CD8-positive, alpha-beta memory T cell (primary cell): Measurements from ENCODE around the gene CTBP1. TPM values are rescaled to one million over a fixed set of nuclear protein-coding genes. Genes with fewer than 3 reads are reported as not detected.
A peak's percentile ranks its signal among the peaks of the same experiment; 100 is the strongest.

Experiments
- CTCF ChIA-PET: fragments of 350-600 bp; sonication (Branson Sonifier 250); formaldehyde crosslinking; loops from one replicate; lab custom pipeline; 2021; ENCODE audit warnings: antibody characterized with exemption; lab: Charles Lee
- POLR2A ChIA-PET: fragments of 350-600 bp; sonication (Branson Sonifier 250); formaldehyde crosslinking; loops from one replicate; lab custom pipeline; 2021; ENCODE audit warnings: antibody characterized with exemption; lab: Charles Lee
- DNase-seq, 5 donors: peaks; one replicate each; pipeline versions ENCODE4 v3.0.0 to v3.0.0-alpha.2; 2020 to 2022; ENCODE audit warnings: mixed read lengths in 1 of 5
- H3K27ac ChIP-seq: one replicate; pipeline ENCODE4 v1.7.0; 2013; ENCODE audit warnings: low read depth, mild to moderate bottlenecking, low read length, moderate library complexity
- H3K27me3 ChIP-seq: 2 replicates; pipeline ENCODE4 v1.7.0; 2013; ENCODE audit warnings: low read length, mild to moderate bottlenecking; ENCODE audit not compliant: insufficient read depth, poor library complexity, severe bottlenecking
- H3K36me3 ChIP-seq: 2 replicates; pipeline ENCODE4 v1.7.0; 2013; ENCODE audit warnings: mild to moderate bottlenecking, low read length, moderate library complexity; ENCODE audit not compliant: insufficient read depth
- H3K4me1 ChIP-seq: 2 replicates; pipeline ENCODE4 v1.7.0; 2013; ENCODE audit warnings: mild to moderate bottlenecking, low read length, moderate library complexity; ENCODE audit not compliant: insufficient read depth
- H3K4me3 ChIP-seq: 2 replicates; pipeline ENCODE4 v1.7.0; 2013; ENCODE audit warnings: mild to moderate bottlenecking, low read length
- H3K9me3 ChIP-seq: 2 replicates; pipeline ENCODE4 v1.7.0; 2013; ENCODE audit warnings: mild to moderate bottlenecking, low read length
- H3K27ac Mint-ChIP-seq, 8 donors: one replicate each; pipeline ENCODE4 v1.8.0; 2020 to 2021; ENCODE audit warnings: mixed read lengths in 8 of 8, mild to moderate bottlenecking in 6 of 8, inconsistent platforms in 3 of 8, moderate library complexity in 3 of 8
- H3K27me3 Mint-ChIP-seq, 2 donors: one replicate each; pipeline ENCODE4 v1.8.0; 2020 to 2021; ENCODE audit warnings: mixed read lengths in 2 of 2, mild to moderate bottlenecking in 1 of 2, moderate library complexity in 1 of 2
- H3K36me3 Mint-ChIP-seq, 3 donors: one replicate each; pipeline ENCODE4 v1.8.0; 2020 to 2021; ENCODE audit warnings: mixed read lengths in 3 of 3, inconsistent platforms in 1 of 3, mild to moderate bottlenecking in 1 of 3
- H3K4me1 Mint-ChIP-seq, 3 donors: one replicate each; pipeline ENCODE4 v1.8.0; 2020 to 2021; ENCODE audit warnings: mixed read lengths in 3 of 3, inconsistent platforms in 1 of 3, mild to moderate bottlenecking in 1 of 3
- H3K4me3 Mint-ChIP-seq, 7 donors: one replicate each; pipeline ENCODE4 v1.8.0; 2020 to 2021; ENCODE audit warnings: mixed read lengths in 7 of 7, mild to moderate bottlenecking in 6 of 7, moderate library complexity in 4 of 7, inconsistent platforms in 2 of 7
- H3K9me3 Mint-ChIP-seq, 5 donors: one replicate each; pipeline ENCODE4 v1.8.0; 2020 to 2022; ENCODE audit warnings: mixed read lengths in 5 of 5, mild to moderate bottlenecking in 3 of 5, moderate library complexity in 2 of 5, inconsistent platforms in 1 of 5
- polyA plus RNA-seq: library from polyadenylated mRNA; unstranded; fragments of 300-500 nt; fragmentation: Illumina TruSeq; gene quantifications from one replicate; pipeline ENCODE4 v1.2.3, GENCODE V29; 2021
- total RNA-seq, 2 experiments: library from RNA; stranded (reverse); gene quantifications; one replicate each; pipeline ENCODE4 v1.2.3, GENCODE V29; 2021

The CTBP1 gene
- total and polyA plus RNA-seq, 3 experiments from 2014 or later, result 88.1 to 149 (median 139) TPM

DNA sequence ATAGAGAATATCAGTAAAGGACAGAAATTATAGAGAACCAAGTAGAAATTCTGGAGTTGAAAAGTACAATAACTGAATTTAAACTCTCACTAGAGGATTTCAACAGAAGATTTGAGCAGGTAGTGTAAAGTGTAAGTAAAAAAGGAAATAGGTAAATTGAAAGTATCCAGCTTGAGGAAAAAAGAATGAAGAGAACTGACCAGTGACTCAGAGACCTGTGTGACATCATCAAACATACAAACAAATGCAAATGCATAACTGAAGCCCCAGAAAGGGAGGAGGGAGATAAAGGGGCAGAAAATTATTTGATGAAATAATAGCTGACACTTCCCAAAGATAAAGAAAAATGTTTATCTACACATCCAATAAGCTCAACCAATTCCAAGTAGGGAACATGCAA, 68.3 kb downstream of the CTBP1 start:
- ChIA-PET CTCF (interaction anchor here (1.6 to 1.7 kb wide), 2 partner anchors 13 to 14 kb away, joined by 4 to 5 read pairs; no protein-coding TSS in a partner anchor), POLR2A (no interaction called here)
- Histone ChIP-seq H3K27me3 (no peaks in the 10 kb centered on the region), H3K27ac (no peak overlapping the region), H3K4me1 (peaks cover 33% of the 10 kb centered on the region), H3K4me3 (no peak overlapping the region), H3K9me3 (no peaks in the 10 kb centered on the region), H3K36me3 (no peaks in the 10 kb centered on the region)
- Mint-ChIP-seq H3K4me3 (peak overlapping the region in 1 of 7 donors; percentile 52), H3K4me1 (peaks cover 61 to 77% (median 62%) of the 10 kb centered on the region in 3 donors), H3K27ac (peak overlapping the region in 2 of 8 donors; percentile 15 to 74), H3K36me3 (peaks cover 7 to 20% (median 11%) of the 10 kb centered on the region in 3 donors), H3K9me3 (peaks cover 0 to 18% (median 9%) of the 10 kb centered on the region in 5 donors), H3K27me3 (peaks cover 0 to 4% of the 10 kb centered on the region in 2 donors)
- DNase-seq, result no peak

DNA sequence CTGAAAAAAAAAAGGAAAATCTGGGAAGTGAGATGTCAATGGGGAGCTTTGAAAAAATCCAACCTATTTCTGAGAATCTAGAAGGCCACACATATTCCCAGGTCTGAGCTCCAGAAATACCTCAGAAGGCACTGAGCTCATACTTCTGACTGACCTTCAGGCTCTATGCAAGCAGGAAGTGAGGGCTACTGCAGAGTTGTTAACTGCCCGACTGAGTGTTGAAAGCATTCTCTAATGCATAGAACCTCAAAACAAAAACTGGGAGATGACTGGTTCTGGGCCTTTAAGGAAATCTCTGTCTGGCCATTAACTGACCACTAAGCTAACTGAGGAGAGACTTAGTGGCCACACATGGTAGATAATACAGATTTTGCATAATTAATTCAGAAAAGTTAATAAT, 69.0 kb downstream of the CTBP1 start:
- no peak for DNase-seq
- H3K4me3 ChIP-seq, result no peak overlapping the region
- H3K4me1 ChIP-seq, result peaks cover 33% of the 10 kb centered on the region
- H3K27me3 ChIP-seq, result no peaks in the 10 kb centered on the region
- Mint-ChIP-seq H3K9me3 (peaks cover 0 to 18% (median 9%) of the 10 kb centered on the region in 5 donors), H3K4me1 (peaks cover 60 to 74% (median 60%) of the 10 kb centered on the region in 3 donors), H3K27me3 (peaks cover 0 to 4% of the 10 kb centered on the region in 2 donors), H3K36me3 (peaks cover 7 to 20% (median 11%) of the 10 kb centered on the region in 3 donors), H3K27ac (peak overlapping the region in 2 of 8 donors; percentile 14 to 74), H3K4me3 (peak overlapping the region in 2 of 7 donors; percentile 8 to 23)
- H3K36me3 ChIP-seq, result no peaks in the 10 kb centered on the region
- CTCF ChIA-PET, result interaction anchor here (1.6 to 1.7 kb wide), 2 partner anchors 12 to 14 kb away, joined by 4 to 5 read pairs; no protein-coding TSS in a partner anchor
- POLR2A ChIA-PET, result no interaction called here
- no peaks in the 10 kb centered on the region for H3K9me3 ChIP-seq
- H3K27ac ChIP-seq, result no peak overlapping the region

DNA sequence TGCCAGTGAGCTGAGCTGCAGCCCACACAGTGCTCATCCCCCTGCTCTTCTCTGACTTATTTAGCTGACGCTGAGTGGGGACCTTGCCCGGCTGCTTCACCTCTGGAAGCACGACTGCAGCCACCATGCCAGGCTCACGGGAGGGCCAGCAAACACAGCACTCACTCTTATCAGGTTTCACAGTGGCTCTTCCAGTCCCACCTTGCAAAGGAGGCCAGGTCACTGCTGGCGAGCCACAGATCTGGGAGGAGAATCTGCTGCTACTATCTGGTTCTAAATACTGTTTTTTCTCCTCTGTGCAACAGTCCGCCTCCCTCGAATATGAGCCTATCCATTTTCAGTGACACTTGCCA, 69.9 kb downstream of the CTBP1 start:
- Mint-ChIP-seq H3K4me1 (peaks cover 55 to 66% (median 56%) of the 10 kb centered on the region in 3 donors), H3K36me3 (peaks cover 7 to 20% (median 11%) of the 10 kb centered on the region in 3 donors), H3K27me3 (peaks cover 0 to 4% of the 10 kb centered on the region in 2 donors), H3K27ac (no peak overlapping the region), H3K9me3 (peaks cover 0 to 18% (median 9%) of the 10 kb centered on the region in 5 donors), H3K4me3 (peak overlapping the region in 4 of 7 donors; percentile 26 to 50 (median 36))
- DNase-seq, result no peak
- Histone ChIP-seq H3K36me3 (no peaks in the 10 kb centered on the region), H3K9me3 (no peaks in the 10 kb centered on the region), H3K27ac (no peak overlapping the region), H3K4me3 (no peak overlapping the region), H3K27me3 (no peaks in the 10 kb centered on the region), H3K4me1 (peaks cover 33% of the 10 kb centered on the region)
- CTCF ChIA-PET, result interaction anchor here (2.2 kb wide), 1 partner anchor 11 kb away, joined by 8 read pairs; no protein-coding TSS in a partner anchor
- POLR2A ChIA-PET, result no interaction called here

DNA sequence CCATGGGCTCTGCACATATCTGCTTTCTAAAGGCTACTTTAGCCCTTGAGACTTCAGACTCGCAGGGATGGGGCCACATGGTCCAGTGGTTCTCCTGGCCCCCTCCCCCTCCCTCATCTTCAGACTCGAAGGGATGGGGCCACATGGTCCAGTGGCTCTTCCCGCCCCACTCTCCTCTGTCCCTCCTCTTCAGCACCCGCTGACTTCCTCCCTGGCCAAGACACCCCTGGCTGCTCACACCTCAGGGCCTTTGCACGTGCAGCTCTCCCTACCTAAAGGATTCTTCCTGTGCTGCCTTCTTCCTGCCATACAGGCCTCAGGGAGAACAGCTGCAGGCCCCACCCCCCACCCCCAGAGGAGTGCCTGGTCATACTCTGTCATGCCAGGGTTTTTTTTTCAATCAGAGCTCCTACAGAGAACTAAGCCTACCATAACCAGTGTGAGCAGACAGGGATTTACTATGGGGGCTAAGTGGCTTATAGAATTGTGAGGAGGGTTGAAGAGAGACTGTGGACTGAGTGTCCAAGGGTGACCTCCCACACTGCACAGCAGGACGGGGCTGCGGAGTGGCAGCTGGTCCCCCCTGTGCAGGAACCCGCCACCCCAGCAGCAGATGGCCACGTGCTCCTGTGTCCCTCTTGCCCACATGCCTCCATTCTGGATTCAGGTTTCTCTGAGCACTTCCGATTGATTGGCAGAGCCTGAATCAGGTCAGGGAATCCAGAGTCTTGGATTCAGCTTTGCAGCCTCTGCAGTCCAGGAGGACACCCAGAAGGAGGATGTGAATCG, 70.4 kb downstream of the CTBP1 start:
- H3K4me3 ChIP-seq, result no peak overlapping the region
- no peaks in the 10 kb centered on the region for H3K27me3 ChIP-seq
- H3K4me1 Mint-ChIP-seq, result peaks cover 50 to 63% (median 55%) of the 10 kb centered on the region in 3 donors
- H3K4me1 ChIP-seq, result peaks cover 28% of the 10 kb centered on the region
- no peak for DNase-seq
- POLR2A ChIA-PET, result interaction anchor here (0.6 kb wide), 1 partner anchor 10 kb away, joined by 3 read pairs; no protein-coding TSS in a partner anchor
- CTCF ChIA-PET, result interaction anchor here (2.2 kb wide), 1 partner anchor 11 kb away, joined by 8 read pairs; no protein-coding TSS in a partner anchor
- H3K27ac ChIP-seq, result no peak overlapping the region
- H3K9me3 ChIP-seq, result no peaks in the 10 kb centered on the region
- peaks cover 7 to 20% (median 11%) of the 10 kb centered on the region in 3 donors for H3K36me3 Mint-ChIP-seq
- H3K27ac Mint-ChIP-seq, result peak overlapping the region in 2 of 8 donors; percentile 68 to 89
- H3K36me3 ChIP-seq, result no peaks in the 10 kb centered on the region
- peaks cover 3 to 4% of the 10 kb centered on the region in 2 donors for H3K27me3 Mint-ChIP-seq
- H3K9me3 Mint-ChIP-seq, result peaks cover 0 to 18% (median 9%) of the 10 kb centered on the region in 5 donors
- peak overlapping the region in 4 of 7 donors; percentile 32 to 78 (median 48) for H3K4me3 Mint-ChIP-seq

DNA sequence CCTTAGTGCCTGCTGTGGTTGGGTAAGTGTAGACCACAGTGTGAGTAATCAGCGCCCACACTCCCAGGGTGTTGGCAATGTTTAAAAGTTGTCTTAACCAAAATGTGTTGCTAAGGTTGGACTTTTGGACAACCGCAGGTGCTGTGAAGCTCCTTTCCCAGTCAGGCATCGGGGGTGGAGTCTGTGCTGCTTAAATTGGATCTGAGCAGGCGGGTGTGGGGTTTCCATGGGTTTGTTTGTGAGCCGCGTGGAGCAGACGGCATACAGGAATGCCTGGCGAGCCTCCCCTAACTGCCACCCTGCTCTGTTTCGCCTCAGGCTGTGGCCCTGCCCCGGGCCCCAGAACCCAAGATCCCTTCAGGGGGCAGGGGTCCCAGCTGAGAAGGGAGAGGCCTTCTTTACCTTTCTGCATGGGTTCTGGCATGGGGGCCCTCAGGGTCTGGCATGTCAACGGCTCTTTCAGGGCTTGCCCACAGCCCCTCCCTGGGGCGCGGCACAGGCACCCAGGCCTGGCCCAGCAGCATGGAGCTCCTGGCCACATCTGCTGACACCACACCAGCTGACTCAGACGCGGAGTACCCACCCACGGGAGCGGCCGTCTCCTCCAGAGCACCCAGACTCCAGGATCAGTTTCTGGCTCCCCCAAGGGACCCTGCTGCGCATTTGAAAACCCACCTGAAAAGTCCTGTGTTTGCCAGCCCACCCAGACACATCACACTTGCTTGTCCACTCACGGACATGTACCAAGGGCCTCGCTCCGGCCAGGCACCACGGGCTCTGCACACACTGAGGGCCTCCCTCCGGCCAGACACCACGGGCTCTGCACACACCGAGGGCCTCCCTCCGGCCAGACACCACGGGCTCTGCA, 71.4 kb downstream of the CTBP1 start:
- H3K36me3 Mint-ChIP-seq, result peaks cover 7 to 18% (median 10%) of the 10 kb centered on the region in 3 donors
- Histone ChIP-seq H3K4me1 (peaks cover 24% of the 10 kb centered on the region), H3K27ac (no peak overlapping the region), H3K4me3 (no peak overlapping the region), H3K27me3 (peaks cover under 1% of the 10 kb centered on the region), H3K36me3 (no peaks in the 10 kb centered on the region), H3K9me3 (no peaks in the 10 kb centered on the region)
- POLR2A ChIA-PET, result interaction anchor here (0.6 to 1.2 kb wide), 3 partner anchors 9 to 26 kb away, joined by 3 to 4 read pairs (median 3); no protein-coding TSS in a partner anchor
- peaks cover 44 to 60% (median 50%) of the 10 kb centered on the region in 3 donors for H3K4me1 Mint-ChIP-seq
- H3K27ac Mint-ChIP-seq, result peak overlapping the region; percentile 24 to 95 (median 72)
- peaks cover 0 to 17% (median 9%) of the 10 kb centered on the region in 5 donors for H3K9me3 Mint-ChIP-seq
- peak overlapping the region; percentile 51 to 81 (median 75) for H3K4me3 Mint-ChIP-seq
- CTCF ChIA-PET, result interaction anchor here (2.2 kb wide), 1 partner anchor 10 kb away, joined by 8 read pairs; no protein-coding TSS in a partner anchor
- H3K27me3 Mint-ChIP-seq, result peaks cover 4 to 5% of the 10 kb centered on the region in 2 donors
- DNase-seq, result peak in 4 of 5 donors; percentile 49 to 84 (median 64)

DNA sequence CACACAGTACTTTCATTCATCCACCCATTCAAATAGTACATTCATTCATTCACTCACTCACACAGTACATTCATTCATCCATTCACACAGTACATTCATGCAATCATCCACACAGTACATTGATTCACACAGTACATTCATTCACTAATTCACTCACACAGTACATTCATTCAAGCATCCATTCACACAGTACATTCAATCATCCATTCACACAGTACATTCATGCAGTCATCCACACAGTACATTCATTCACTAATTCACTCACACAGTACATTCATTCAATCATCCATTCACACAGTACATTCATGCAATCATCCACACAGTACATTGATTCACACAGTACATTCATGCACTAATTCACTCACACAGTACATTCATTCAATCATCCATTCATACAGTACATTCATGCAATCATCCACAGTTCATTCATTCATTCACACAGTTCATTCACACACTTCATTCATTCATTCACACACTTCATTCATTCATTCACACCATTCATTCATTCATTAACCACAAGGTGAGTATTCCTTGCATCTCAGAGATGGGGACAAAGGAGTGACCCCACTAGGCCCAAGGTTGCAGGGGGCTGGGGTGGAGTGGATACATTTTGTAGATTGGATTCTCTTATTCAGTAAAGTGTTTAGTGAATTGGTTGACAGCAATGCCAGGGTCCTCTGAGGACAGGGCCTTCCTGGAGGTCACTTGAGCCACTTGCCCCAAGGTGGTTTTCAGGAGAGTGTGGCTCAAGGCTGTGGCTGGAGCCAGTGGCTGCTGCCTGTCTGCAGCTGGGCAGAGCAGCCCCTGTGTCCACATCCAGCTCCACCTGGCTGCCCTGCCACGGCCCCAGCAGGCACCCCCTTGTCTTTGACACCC, 72.3 kb downstream of the CTBP1 start:
- H3K36me3 Mint-ChIP-seq, result peaks cover 3 to 14% (median 7%) of the 10 kb centered on the region in 3 donors
- H3K27me3 Mint-ChIP-seq, result peaks cover 3 to 5% of the 10 kb centered on the region in 2 donors
- Histone ChIP-seq H3K27ac (no peak overlapping the region), H3K9me3 (no peaks in the 10 kb centered on the region), H3K27me3 (peaks cover 9% of the 10 kb centered on the region), H3K4me3 (no peak overlapping the region), H3K4me1 (peaks cover 31% of the 10 kb centered on the region), H3K36me3 (no peaks in the 10 kb centered on the region)
- peaks cover 0 to 13% (median 9%) of the 10 kb centered on the region in 5 donors for H3K9me3 Mint-ChIP-seq
- DNase-seq, result no peak
- H3K4me1 Mint-ChIP-seq, result peaks cover 37 to 60% (median 47%) of the 10 kb centered on the region in 3 donors
- peak overlapping the region in 6 of 8 donors; percentile 17 to 95 (median 70) for H3K27ac Mint-ChIP-seq
- ChIA-PET POLR2A (interaction anchor here (0.7 to 1.2 kb wide), 2 partner anchors 26 to 27 kb away, joined by 3 to 4 read pairs; no protein-coding TSS in a partner anchor), CTCF (interaction anchor here (1.0 to 2.2 kb wide), 2 partner anchors 9 kb away, joined by 3 to 8 read pairs; no protein-coding TSS in a partner anchor)
- H3K4me3 Mint-ChIP-seq, result peak overlapping the region in 5 of 7 donors; percentile 15 to 79 (median 73)
